ENCODE measurements around the gene TRABD. TPM values are rescaled to one million over a fixed set of nuclear protein-coding genes. Genes with fewer than 3 reads are reported as not detected.

Gene TRABD
- total RNA-seq, 1 donor from 2014 or later: 96.8 TPM

DNA sequence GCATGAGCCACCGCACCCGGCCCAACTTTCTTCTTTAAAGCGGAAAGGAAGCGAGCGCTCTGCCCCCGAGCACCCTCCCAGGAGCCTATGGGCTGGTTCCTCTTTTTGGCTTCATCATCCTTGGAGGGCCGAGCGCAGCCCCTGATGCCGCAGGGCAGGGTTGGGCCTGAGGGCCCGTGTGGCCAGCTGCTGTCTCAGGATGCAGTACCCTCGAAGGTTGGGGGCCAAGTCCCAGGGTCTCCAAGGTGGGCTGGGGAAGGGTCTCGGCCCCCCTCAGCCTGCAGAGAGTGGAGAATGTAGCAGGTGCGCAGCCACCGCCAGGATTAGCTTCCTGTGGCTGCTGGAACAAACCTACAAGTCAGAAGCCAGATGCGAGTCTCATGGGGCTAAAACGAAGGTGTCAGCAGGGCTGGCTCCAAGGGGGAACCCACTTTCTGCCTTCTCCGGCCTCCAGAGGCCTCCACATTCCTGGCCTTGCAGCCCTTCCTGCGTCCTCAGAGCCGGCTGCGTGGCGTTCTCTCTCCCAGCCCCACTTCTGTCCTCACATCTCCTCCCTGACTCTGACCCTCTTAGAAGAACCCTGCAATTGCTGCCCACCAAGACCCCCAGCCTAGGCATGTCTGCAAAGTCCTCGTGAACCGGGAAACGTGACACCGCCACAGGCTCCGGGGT lies 12.3 kb upstream of the TRABD start:
- peaks cover 27% of the 10 kb centered on the region for H3K27me3 Mint-ChIP-seq (ENCODE audit: insufficient read depth)
- H3K27ac Mint-ChIP-seq: no peak overlapping the region
- no peaks in the 10 kb centered on the region for H3K4me1 Mint-ChIP-seq (ENCODE audit: low read depth)
- intact Hi-C loops (cut with micrococcal nuclease): no loop called here
- no peaks in the 10 kb centered on the region for H3K36me3 Mint-ChIP-seq (ENCODE audit: low read depth)
- H3K4me3 Mint-ChIP-seq: no peak overlapping the region
- H3K9me3 Mint-ChIP-seq: no peaks in the 10 kb centered on the region
- no peak for DNase-seq (ENCODE audit: low spot score)

- H3K36me3 Mint-ChIP-seq (ENCODE audit: low read depth): no peaks in the 10 kb centered on the region
- no peak overlapping the region for H3K4me3 Mint-ChIP-seq
- H3K27me3 Mint-ChIP-seq (ENCODE audit: insufficient read depth): peaks cover 22% of the 10 kb centered on the region
- no peak for DNase-seq (ENCODE audit: low spot score)
- no peaks in the 10 kb centered on the region for H3K9me3 Mint-ChIP-seq
- H3K4me1 Mint-ChIP-seq (ENCODE audit: low read depth): no peaks in the 10 kb centered on the region
- intact Hi-C loops (cut with micrococcal nuclease): no loop called here
- H3K27ac Mint-ChIP-seq: no peak overlapping the region
Measured at GRCh38 chr22:50173983-50174355, 11.7 kb upstream of the TRABD start.

DNA sequence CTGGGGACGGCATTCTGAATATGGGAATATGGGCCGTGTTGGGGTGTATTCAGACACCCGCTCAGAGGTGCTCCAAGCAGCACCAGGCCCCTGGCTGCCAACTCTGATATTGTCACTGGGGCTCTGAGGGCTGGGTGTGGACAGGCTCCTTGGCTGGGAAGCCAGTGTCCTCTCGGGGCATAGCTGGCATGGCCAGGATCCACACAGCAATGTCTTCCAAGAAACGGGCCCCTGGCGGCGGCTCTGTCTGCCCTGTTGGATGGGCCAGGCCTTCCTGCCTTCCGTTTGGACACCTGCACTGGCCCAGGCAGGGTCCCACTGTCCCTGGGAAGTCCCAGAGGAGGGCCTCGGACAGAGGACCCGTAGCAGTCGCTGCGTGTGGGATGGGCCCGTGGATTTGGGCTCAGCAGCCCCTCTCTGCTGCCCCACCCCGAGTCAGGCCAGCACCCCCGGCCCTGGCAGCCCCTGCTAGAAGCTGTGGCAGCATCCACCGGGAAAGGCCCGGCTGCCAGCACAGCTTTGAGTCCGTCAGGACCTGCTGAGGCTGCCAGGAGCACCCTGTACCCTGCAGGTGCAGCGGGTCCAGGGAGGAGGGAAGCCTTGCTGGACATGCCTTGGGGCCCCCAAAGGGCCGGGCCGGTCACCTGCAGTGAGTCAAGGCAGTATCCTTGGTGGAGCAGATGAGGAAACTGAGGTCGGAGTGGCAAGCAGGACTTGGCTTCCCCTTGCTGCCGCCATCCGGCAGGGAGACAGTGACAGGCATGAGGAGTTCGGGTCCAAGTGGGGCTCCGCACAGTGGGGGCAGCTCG lies 11.1 kb upstream of the TRABD start:
- H3K36me3 Mint-ChIP-seq (ENCODE audit: low read depth): no peaks in the 10 kb centered on the region
- peaks cover 18% of the 10 kb centered on the region for H3K27me3 Mint-ChIP-seq (ENCODE audit: insufficient read depth)
- no peak for DNase-seq (ENCODE audit: low spot score)
- H3K4me1 Mint-ChIP-seq (ENCODE audit: low read depth): peaks cover under 1% of the 10 kb centered on the region
- H3K27ac Mint-ChIP-seq: no peak overlapping the region
- H3K4me3 Mint-ChIP-seq: no peak overlapping the region
- H3K9me3 Mint-ChIP-seq: no peaks in the 10 kb centered on the region
- intact Hi-C loops (cut with micrococcal nuclease): no loop called here

DNA sequence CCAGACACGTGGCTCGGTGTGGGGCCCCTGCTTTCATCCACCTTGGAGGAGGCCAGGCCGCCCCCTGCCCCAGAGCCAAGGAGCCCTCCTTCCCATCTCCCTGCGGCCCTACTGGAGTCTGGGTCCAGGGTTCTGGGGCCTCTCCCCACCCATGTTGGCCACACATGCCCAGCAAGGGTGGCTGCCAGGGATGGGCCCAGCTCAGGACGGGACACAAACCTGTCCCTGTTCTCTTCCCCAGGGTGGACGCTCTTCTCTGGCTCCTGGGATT lies 10.6 kb upstream of the TRABD start:
- intact Hi-C loops (cut with micrococcal nuclease): no loop called here
- no peak for DNase-seq (ENCODE audit: low spot score)
- Mint-ChIP-seq H3K36me3 (ENCODE audit: low read depth) (no peaks in the 10 kb centered on the region), H3K4me1 (ENCODE audit: low read depth) (peaks cover 5% of the 10 kb centered on the region), H3K27me3 (ENCODE audit: insufficient read depth) (peaks cover 18% of the 10 kb centered on the region), H3K4me3 (no peak overlapping the region), H3K9me3 (no peaks in the 10 kb centered on the region), H3K27ac (no peak overlapping the region)

- Mint-ChIP-seq H3K9me3 (no peaks in the 10 kb centered on the region), H3K4me3 (no peak overlapping the region), H3K4me1 (ENCODE audit: low read depth) (peaks cover 5% of the 10 kb centered on the region), H3K36me3 (ENCODE audit: low read depth) (no peaks in the 10 kb centered on the region), H3K27me3 (ENCODE audit: insufficient read depth) (peaks cover 15% of the 10 kb centered on the region), H3K27ac (no peak overlapping the region)
- no peak for DNase-seq (ENCODE audit: low spot score)
- intact Hi-C loops (cut with micrococcal nuclease): no loop called here
Measured at GRCh38 chr22:50175921-50176849, 9.5 kb upstream of the TRABD start.

GRCh38 chr22:50176850-50177536 lies 8.7 kb upstream of the TRABD start:
- Mint-ChIP-seq H3K4me3 (no peak overlapping the region), H3K27ac (no peak overlapping the region), H3K9me3 (no peaks in the 10 kb centered on the region), H3K4me1 (ENCODE audit: low read depth) (peaks cover 5% of the 10 kb centered on the region), H3K27me3 (ENCODE audit: insufficient read depth) (peaks cover 11% of the 10 kb centered on the region), H3K36me3 (ENCODE audit: low read depth) (no peaks in the 10 kb centered on the region)
- no peak for DNase-seq (ENCODE audit: low spot score)
- intact Hi-C loops (cut with micrococcal nuclease): no loop called here

GRCh38 chr22:50177537-50178470 lies 7.9 kb upstream of the TRABD start:
- Mint-ChIP-seq H3K27ac (no peak overlapping the region), H3K36me3 (ENCODE audit: low read depth) (no peaks in the 10 kb centered on the region), H3K27me3 (ENCODE audit: insufficient read depth) (peaks cover 4% of the 10 kb centered on the region), H3K9me3 (no peaks in the 10 kb centered on the region), H3K4me3 (no peak overlapping the region), H3K4me1 (ENCODE audit: low read depth) (peaks cover 5% of the 10 kb centered on the region)
- no peak for DNase-seq (ENCODE audit: low spot score)
- intact Hi-C loops (cut with micrococcal nuclease): no loop called here

GRCh38 chr22:50178471-50178864 lies 7.2 kb upstream of the TRABD start:
- intact Hi-C loops (cut with micrococcal nuclease): no loop called here
- Mint-ChIP-seq H3K27ac (no peak overlapping the region), H3K4me3 (no peak overlapping the region), H3K4me1 (ENCODE audit: low read depth) (peaks cover 5% of the 10 kb centered on the region), H3K27me3 (ENCODE audit: insufficient read depth) (peaks cover under 1% of the 10 kb centered on the region), H3K9me3 (no peaks in the 10 kb centered on the region), H3K36me3 (ENCODE audit: low read depth) (no peaks in the 10 kb centered on the region)
- DNase-seq (ENCODE audit: low spot score): no peak

GRCh38 chr22:50178871-50179869 lies 6.5 kb upstream of the TRABD start:
- DNase-seq (ENCODE audit: low spot score): no peak
- no peaks in the 10 kb centered on the region for H3K9me3 Mint-ChIP-seq
- H3K4me3 Mint-ChIP-seq: no peak overlapping the region
- intact Hi-C loops (cut with micrococcal nuclease): no loop called here
- H3K4me1 Mint-ChIP-seq (ENCODE audit: low read depth): peaks cover 5% of the 10 kb centered on the region
- no peaks in the 10 kb centered on the region for H3K36me3 Mint-ChIP-seq (ENCODE audit: low read depth)
- peaks cover 4% of the 10 kb centered on the region for H3K27me3 Mint-ChIP-seq (ENCODE audit: insufficient read depth)
- H3K27ac Mint-ChIP-seq: no peak overlapping the region

- Mint-ChIP-seq H3K4me1 (ENCODE audit: low read depth) (peaks cover 5% of the 10 kb centered on the region), H3K36me3 (ENCODE audit: low read depth) (no peaks in the 10 kb centered on the region), H3K27ac (no peak overlapping the region), H3K4me3 (no peak overlapping the region), H3K27me3 (ENCODE audit: insufficient read depth) (peaks cover 4% of the 10 kb centered on the region), H3K9me3 (no peaks in the 10 kb centered on the region)
- no peak for DNase-seq (ENCODE audit: low spot score)
- intact Hi-C loops (cut with micrococcal nuclease): no loop called here
Measured at GRCh38 chr22:50179937-50180726, 5.6 kb upstream of the TRABD start.
